ENCODE data around the gene KNG1. TPM values are rescaled to one million over a fixed set of nuclear protein-coding genes. Genes with fewer than 3 reads are reported as not detected.

Gene KNG1
- total and polyA plus RNA-seq, 2 of the 8 experiments (the other 6 are each of a cell fraction or from before 2014, with no cell fraction given): 0.05 TPM; not detected in 1

GRCh38 chr3:186760897-186761447, 43.8 kb downstream of the KNG1 start:
- no peak overlapping the region for H3K27ac ChIP-seq (ENCODE audit: low read depth, low read length)
- H2BK5ac ChIP-seq (ENCODE audit: low read depth, low read length): no peak overlapping the region
- ChIA-PET POLR2A (ENCODE audit: partially characterized antibody) (interaction anchor here (0.7 to 7.3 kb wide), 3 partner anchors 11 to 23 kb away, joined by 3 to 54 read pairs (median 4); partner anchors contain the start of gene EIF4A2), CTCF (ENCODE audit: partially characterized antibody) (interaction anchor here (0.7 to 1.5 kb wide), 3 partner anchors 8 to 304 kb away, joined by 3 to 6 read pairs (median 3); no protein-coding TSS in a partner anchor)
- no peaks in the 10 kb centered on the region for H4K20me1 ChIP-seq (replicated peaks in 1 of 2; ENCODE audit: control insufficient read depth in 1 of 2, insufficient read depth in 2 of 2, low read length in 2 of 2)
- WGBS, 2 experiments (ENCODE audit: extremely low coverage in 1 of 2, insufficient coverage in 1 of 2, insufficient read length in 1 of 2, insufficient replicate concordance in 2 of 2, low coverage in 1 of 2, low lambda C conversion rate in 2 of 2, missing lambda C conversion rate in 1 of 2): 93% methylated on average over 8 of the region's 8 CpGs; no CpG with 5 or more reads in 1 of the 2 experiments
- H3K56ac ChIP-seq (replicated peaks; ENCODE audit: insufficient read length, low read depth, low read length): no peak overlapping the region
- no peaks in the 10 kb centered on the region for H3K79me2 ChIP-seq (ENCODE audit: control insufficient read depth in 1 of 2, insufficient read depth in 2 of 2, low read length in 2 of 2)
- H4K8ac ChIP-seq (ENCODE audit: extremely low read depth, insufficient read depth, low read length): no peak overlapping the region; the same call in 1 of the 2 replicates
- DNase-seq (ENCODE audit: low read depth in 1 of 2, low spot score in 2 of 2) (no peak), FAIRE-seq (no peak)
- H3K23ac ChIP-seq (ENCODE audit: insufficient read length): no peak overlapping the region
- H4K5ac ChIP-seq (ENCODE audit: insufficient read length, low read depth, low read length): no peak overlapping the region
- H3K36me3 ChIP-seq (ENCODE audit: control insufficient read depth in 2 of 4, insufficient read depth in 4 of 4, low read length in 3 of 4): no peaks in the 10 kb centered on the region
- no peak overlapping the region for H2BK12ac ChIP-seq (ENCODE audit: low read depth, low read length)
- H3K9ac ChIP-seq (replicated peaks in 1 of 4; ENCODE audit: extremely low read depth in 1 of 4, low read depth in 3 of 4, low read length in 3 of 4): no peak overlapping the region; a peak in 2 of 7 replicates
- H3K4me2 ChIP-seq (ENCODE audit: insufficient read depth in 1 of 2, low read depth in 2 of 2, low read length in 2 of 2): no peak overlapping the region
- H3K4me3 ChIP-seq (ENCODE audit: extremely low read depth in 1 of 4, insufficient read depth in 2 of 4, low read depth in 3 of 4, low read length in 4 of 4): no peak overlapping the region
- no peak overlapping the region for H4K91ac ChIP-seq (replicated peaks; ENCODE audit: insufficient read length, low read length)
- H3K79me1 ChIP-seq (ENCODE audit: low read depth, low read length): no peaks in the 10 kb centered on the region
- no peaks in the 10 kb centered on the region for H3K23me2 ChIP-seq (ENCODE audit: low read depth, low read length)
- no peaks in the 10 kb centered on the region for H3K4me1 ChIP-seq (replicated peaks in 1 of 4; ENCODE audit: control insufficient read depth in 3 of 4, insufficient read depth in 4 of 4, low read length in 3 of 4)
- no peak overlapping the region for H3K18ac ChIP-seq (ENCODE audit: extremely low read depth, low read length)
- H3K9me3 ChIP-seq (ENCODE audit: insufficient read depth in 2 of 2, low read depth in 1 of 2, low read length in 1 of 2): peaks cover 0 to 3% of the 10 kb centered on the region in 2 experiments; a peak in 1 of 4 replicates
- H2BK20ac ChIP-seq (ENCODE audit: low read length): no peak overlapping the region
- H2BK120ac ChIP-seq (replicated peaks; ENCODE audit: low read depth, low read length): no peak overlapping the region
- no peak overlapping the region for H3K14ac ChIP-seq (ENCODE audit: insufficient read length)
- H2AFZ ChIP-seq (ENCODE audit: low read length): no peak overlapping the region; the same call in 1 of the 2 replicates
- no peak overlapping the region for H2AK5ac ChIP-seq (ENCODE audit: low read depth, low read length)
- no peaks in the 10 kb centered on the region for H3K27me3 ChIP-seq (replicated peaks in 1 of 4; ENCODE audit: control insufficient read depth in 3 of 4, extremely low read depth in 1 of 4, insufficient read depth in 3 of 4, low read length in 3 of 4)
- no peak overlapping the region for H2BK15ac ChIP-seq (ENCODE audit: low read length)
- H3K4ac ChIP-seq (replicated peaks; ENCODE audit: insufficient read length, low read depth, low read length): no peak overlapping the region
- TF ChIP-seq USF2 (IDR thresholded peaks at IDR 0.05; ENCODE audit: low read length) (no peak), RXRA (IDR thresholded peaks at IDR 0.05; ENCODE audit: insufficient read depth, low read depth, low read length) (no peak), CTCF (IDR thresholded peaks at IDR 0.05; ENCODE audit: control extremely low read depth in 1 of 3, insufficient read depth in 1 of 3, low read depth in 1 of 3, low read length in 3 of 3) (no peak), RAD21 (IDR thresholded peaks at IDR 0.05 in 1 of 2, conservative IDR thresholded peaks at IDR 0.05 in 1 of 2; ENCODE audit: low read depth in 2 of 2, low read length in 2 of 2) (no peak), HDAC6 (IDR thresholded peaks at IDR 0.05; ENCODE audit: low read depth, low read length) (no peak), TAF1 (IDR thresholded peaks at IDR 0.05; ENCODE audit: low read depth, low read length) (no peak), POLR2A (IDR thresholded peaks at IDR 0.05; ENCODE audit: control extremely low read depth in 1 of 2, low read depth in 2 of 2, low read length in 2 of 2) (no peak), BRCA1 (IDR thresholded peaks at IDR 0.05; ENCODE audit: low read depth, low read length) (no peak), RBBP5 (IDR thresholded peaks at IDR 0.05; ENCODE audit: borderline replicate concordance, low read depth, low read length) (no peak)

Measured in H1 (cell line).